ENCODE measurements around the gene ZNF524. TPM values are rescaled to one million over a fixed set of nuclear protein-coding genes. Genes with fewer than 3 reads are reported as not detected.
A peak's percentile ranks its signal among the peaks of the same experiment; 100 is the strongest.

The ZNF524 gene
- total and polyA plus RNA-seq, 9 of the 15 experiments (the other 6 are each of a cell fraction or from before 2014, with no cell fraction given), result 0.08 to 15.6 (median 2.9) TPM

DNA sequence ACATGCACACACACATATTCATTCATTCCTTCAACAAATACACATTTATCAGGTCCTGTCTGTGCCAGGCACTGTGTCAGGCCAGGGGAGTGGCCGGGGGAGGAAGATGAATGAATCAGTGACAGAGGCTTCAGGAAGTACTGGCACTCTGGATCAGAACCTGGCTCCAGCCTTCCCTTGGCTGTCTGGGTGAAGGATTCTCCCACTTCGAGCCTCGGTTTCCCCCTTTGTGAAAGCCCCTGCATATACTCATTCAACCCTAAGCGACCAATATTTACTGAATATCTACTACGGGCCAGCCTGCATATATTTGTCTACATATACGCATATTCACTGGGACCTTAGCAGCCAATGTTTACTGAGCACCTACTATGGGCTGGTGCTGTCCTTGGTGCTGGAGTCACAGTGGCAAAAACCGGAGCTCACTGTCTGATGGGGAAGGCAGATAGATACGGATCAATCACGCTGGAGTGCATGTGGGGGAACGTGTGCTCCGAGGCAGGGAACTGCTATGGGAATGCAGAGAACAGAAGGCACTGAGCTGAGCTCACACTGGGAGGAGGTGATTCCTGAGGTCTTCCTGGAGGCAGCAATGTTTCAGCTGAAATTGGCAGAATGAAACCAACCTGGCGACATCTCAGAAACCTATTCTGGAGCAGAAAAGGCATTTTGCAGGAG is 18.8 kb upstream of the ZNF524 start (continued):
- TF ChIP-seq, protein P1, sequence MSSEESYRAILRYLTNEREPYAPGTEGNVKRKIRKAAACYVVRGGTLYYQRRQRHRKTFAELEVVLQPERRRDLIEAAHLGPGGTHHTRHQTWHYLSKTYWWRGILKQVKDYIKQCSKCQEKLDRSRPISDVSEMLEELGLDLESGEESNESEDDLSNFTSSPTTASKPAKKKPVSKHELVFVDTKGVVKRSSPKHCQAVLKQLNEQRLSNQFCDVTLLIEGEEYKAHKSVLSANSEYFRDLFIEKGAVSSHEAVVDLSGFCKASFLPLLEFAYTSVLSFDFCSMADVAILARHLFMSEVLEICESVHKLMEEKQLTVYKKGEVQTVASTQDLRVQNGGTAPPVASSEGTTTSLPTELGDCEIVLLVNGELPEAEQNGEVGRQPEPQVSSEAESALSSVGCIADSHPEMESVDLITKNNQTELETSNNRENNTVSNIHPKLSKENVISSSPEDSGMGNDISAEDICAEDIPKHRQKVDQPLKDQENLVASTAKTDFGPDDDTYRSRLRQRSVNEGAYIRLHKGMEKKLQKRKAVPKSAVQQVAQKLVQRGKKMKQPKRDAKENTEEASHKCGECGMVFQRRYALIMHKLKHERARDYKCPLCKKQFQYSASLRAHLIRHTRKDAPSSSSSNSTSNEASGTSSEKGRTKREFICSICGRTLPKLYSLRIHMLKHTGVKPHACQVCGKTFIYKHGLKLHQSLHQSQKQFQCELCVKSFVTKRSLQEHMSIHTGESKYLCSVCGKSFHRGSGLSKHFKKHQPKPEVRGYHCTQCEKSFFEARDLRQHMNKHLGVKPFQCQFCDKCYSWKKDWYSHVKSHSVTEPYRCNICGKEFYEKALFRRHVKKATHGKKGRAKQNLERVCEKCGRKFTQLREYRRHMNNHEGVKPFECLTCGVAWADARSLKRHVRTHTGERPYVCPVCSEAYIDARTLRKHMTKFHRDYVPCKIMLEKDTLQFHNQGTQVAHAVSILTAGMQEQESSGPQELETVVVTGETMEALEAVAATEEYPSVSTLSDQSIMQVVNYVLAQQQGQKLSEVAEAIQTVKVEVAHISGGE (CRISPR knock-in tag; IDR thresholded peaks at IDR 0.05), result peak in 1 of 3 experiments; percentile 98; a peak in 2 of 6 replicates
- TF ChIP-seq, protein P2, sequence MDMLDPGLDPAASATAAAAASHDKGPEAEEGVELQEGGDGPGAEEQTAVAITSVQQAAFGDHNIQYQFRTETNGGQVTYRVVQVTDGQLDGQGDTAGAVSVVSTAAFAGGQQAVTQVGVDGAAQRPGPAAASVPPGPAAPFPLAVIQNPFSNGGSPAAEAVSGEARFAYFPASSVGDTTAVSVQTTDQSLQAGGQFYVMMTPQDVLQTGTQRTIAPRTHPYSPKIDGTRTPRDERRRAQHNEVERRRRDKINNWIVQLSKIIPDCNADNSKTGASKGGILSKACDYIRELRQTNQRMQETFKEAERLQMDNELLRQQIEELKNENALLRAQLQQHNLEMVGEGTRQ (CRISPR knock-in tag; IDR thresholded peaks at IDR 0.05), result no peak
- TF ChIP-seq IRF2 (CRISPR knock-in tag; IDR thresholded peaks at IDR 0.05), result no peak
- no peak for TF ChIP-seq ZNF79 (CRISPR knock-in tag; IDR thresholded peaks at IDR 0.05; ENCODE audit: low read depth)
- TF ChIP-seq GABPA (tag; conservative IDR thresholded peaks at IDR 0.05; ENCODE audit: low read depth), result peak; percentile 83
- TF ChIP-seq, protein P3, sequence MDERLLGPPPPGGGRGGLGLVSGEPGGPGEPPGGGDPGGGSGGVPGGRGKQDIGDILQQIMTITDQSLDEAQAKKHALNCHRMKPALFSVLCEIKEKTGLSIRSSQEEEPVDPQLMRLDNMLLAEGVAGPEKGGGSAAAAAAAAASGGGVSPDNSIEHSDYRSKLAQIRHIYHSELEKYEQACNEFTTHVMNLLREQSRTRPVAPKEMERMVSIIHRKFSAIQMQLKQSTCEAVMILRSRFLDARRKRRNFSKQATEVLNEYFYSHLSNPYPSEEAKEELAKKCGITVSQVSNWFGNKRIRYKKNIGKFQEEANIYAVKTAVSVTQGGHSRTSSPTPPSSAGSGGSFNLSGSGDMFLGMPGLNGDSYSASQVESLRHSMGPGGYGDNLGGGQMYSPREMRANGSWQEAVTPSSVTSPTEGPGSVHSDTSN (CRISPR knock-in tag; IDR thresholded peaks at IDR 0.05; ENCODE audit: low read depth), result no peak
- TF ChIP-seq, protein P3 (tag; conservative IDR thresholded peaks at IDR 0.05; ENCODE audit: low read depth), result peak; percentile 48
- TF ChIP-seq GATA2 (CRISPR knock-in tag; IDR thresholded peaks at IDR 0.05), result peak; percentile 76
- TF ChIP-seq HMG20B (CRISPR knock-in tag; IDR thresholded peaks at IDR 0.05), result no peak
- TF ChIP-seq, protein P4, sequence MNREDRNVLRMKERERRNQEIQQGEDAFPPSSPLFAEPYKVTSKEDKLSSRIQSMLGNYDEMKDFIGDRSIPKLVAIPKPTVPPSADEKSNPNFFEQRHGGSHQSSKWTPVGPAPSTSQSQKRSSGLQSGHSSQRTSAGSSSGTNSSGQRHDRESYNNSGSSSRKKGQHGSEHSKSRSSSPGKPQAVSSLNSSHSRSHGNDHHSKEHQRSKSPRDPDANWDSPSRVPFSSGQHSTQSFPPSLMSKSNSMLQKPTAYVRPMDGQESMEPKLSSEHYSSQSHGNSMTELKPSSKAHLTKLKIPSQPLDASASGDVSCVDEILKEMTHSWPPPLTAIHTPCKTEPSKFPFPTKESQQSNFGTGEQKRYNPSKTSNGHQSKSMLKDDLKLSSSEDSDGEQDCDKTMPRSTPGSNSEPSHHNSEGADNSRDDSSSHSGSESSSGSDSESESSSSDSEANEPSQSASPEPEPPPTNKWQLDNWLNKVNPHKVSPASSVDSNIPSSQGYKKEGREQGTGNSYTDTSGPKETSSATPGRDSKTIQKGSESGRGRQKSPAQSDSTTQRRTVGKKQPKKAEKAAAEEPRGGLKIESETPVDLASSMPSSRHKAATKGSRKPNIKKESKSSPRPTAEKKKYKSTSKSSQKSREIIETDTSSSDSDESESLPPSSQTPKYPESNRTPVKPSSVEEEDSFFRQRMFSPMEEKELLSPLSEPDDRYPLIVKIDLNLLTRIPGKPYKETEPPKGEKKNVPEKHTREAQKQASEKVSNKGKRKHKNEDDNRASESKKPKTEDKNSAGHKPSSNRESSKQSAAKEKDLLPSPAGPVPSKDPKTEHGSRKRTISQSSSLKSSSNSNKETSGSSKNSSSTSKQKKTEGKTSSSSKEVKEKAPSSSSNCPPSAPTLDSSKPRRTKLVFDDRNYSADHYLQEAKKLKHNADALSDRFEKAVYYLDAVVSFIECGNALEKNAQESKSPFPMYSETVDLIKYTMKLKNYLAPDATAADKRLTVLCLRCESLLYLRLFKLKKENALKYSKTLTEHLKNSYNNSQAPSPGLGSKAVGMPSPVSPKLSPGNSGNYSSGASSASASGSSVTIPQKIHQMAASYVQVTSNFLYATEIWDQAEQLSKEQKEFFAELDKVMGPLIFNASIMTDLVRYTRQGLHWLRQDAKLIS (CRISPR knock-in tag; IDR thresholded peaks at IDR 0.05), result 0 out of 2 replicates have a peak, but pooled peaks have one; percentile 69
- TF ChIP-seq ZNF41 (CRISPR knock-in tag; conservative IDR thresholded peaks at IDR 0.05), result no peak
- peak; percentile 36 for TF ChIP-seq ZFP36 (IDR thresholded peaks at IDR 0.05; ENCODE audit: low read depth, low read length, partially characterized antibody)
- no peak for TF ChIP-seq GATAD2A (IDR thresholded peaks at IDR 0.05)
- TF ChIP-seq, protein P5, sequence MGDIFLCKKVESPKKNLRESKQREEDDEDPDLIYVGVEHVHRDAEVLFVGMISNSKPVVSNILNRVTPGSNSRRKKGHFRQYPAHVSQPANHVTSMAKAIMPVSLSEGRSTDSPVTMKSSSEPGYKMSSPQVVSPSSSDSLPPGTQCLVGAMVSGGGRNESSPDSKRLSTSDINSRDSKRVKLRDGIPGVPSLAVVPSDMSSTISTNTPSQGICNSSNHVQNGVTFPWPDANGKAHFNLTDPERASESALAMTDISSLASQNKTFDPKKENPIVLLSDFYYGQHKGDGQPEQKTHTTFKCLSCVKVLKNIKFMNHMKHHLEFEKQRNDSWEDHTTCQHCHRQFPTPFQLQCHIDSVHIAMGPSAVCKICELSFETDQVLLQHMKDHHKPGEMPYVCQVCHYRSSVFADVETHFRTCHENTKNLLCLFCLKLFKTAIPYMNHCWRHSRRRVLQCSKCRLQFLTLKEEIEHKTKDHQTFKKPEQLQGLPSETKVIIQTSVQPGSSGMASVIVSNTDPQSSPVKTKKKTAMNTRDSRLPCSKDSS (IDR thresholded peaks at IDR 0.05; ENCODE audit: low read depth, partially characterized antibody), result no peak
